OCI-M1 (cell line): ENCODE results near the gene ZP3.
"Not testable (repeated sequence)": the region's sequence is repeated elsewhere in the genome, so short reads cannot be mapped to it uniquely, and the experiment has no call there.

Source experiments
- DNase-seq: peaks from one replicate; lab custom pipeline; 2025; lab: John Stamatoyannopoulos, UW

ZP3 gene

DNA sequence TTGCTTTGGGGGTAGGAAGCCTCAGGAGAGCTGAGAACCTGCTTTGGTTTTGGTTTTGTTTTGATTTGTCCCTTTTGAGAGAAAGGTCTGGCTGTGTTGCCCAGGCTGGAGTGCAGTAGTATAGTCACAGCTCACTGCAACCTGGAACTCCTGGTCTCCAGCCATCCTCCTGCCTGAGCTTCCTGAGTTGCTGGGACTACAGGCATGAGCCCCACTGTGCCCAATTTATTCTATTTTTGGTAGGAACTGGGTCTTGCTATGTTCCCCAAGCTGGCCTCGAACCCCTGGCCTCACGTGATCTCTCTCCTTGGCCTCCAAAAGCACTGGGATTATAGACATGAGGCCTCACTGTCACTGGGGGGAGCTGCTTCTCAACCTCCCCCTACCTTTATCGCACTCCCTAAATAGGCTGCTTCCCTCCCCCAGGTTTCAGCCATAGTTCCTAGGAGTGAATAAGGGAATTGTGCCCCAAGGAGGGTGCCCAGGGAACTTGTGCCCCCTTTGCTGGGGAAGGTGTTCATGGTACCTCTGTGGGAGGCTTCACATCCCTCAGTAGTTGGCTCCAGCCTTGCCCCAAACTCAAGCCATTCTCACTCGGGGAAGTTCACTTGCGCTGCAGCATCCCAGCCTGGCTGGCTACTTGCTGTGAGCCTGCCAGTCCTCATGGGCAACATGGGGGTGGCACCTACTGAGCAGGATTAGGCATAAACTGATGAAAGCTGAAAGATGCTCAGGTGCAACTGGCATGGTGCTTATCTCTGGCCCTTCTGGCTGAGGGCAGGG lies 18.1 kb downstream of the ZP3 start:
- not testable (repeated sequence) for DNase-seq

DNA sequence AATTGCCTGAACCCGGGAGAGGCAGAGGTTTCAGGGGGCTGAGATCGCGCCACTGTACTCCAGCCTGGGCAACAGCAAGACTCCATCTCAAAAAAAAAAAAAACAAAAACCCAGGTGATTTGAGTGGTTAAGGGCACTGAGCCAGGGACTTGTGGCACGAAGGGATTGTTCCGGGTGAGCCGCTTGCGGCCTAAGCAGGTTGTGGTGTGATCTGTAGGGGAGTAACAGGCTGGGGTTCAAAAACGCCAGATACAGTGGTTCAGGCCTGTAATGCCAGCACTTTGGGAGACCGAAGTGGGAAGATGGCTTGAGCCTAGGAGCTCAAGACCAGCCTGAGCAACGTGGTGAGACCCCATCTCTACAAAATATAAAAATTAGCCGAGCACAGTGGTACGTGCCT lies 19.1 kb downstream of the ZP3 start:
- DNase-seq: not testable (repeated sequence)

DNA sequence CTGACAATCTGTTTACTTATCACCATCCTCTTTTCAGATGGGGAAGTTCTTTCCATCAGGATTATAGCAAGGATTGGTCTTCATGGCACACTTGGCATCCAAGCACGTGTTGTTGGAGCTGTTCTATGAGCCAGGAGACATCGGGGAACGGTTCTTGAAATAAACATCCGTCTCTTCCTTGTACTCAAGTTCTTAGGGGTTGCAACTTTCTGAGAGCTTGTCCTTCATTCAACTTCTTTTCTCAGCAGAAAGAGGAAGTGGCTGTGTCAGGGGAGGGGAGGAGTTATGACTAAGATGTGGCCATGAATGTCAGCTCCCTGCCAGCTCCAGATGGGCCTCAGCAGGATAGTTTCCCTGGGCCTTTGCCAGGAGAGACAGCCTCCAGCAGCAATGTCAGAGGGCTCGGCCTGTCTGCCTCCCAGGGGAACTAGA lies 20.8 kb downstream of the ZP3 start:
- peak; percentile 76 for DNase-seq

DNA sequence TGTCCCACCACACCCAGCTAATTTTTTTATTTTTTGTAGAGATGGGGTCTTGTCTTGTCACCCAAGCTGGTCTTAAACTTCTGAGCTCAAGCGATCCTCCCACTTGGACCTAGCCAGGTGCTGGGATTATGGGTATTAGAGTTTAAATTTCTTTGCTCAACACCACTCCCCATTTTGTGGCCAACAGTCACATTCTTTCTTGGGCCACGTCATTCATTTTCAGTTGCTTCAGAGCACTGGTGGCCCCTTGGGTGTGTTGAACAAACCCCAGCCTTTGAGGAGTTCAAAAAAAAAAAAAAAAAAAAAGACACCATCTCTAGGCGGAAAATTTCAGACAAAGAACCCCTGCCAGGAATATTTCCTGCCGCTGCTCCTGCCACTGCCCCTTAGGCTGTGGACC lies 32.3 kb downstream of the ZP3 start:
- DNase-seq: not testable (repeated sequence)

DNA sequence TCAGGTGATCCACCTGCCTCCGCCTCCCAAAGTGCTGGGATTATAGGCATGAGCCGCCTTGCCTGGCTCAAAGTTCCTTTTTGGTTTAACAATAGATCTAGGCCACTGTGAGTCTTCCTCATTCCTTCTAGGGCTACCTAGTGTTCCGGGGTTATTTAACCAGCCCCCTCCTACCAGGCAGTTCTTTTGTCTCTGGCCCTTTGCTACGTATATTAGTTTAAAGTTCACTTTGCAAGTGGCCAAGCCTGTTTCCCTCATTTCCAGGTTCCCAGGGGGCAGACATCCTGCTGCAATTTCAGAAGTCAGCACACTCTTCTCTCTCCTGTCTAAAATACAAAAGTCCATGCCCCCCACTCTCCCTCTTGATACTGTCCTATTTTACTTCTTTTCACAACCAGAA lies 33.8 kb downstream of the ZP3 start:
- DNase-seq: not testable (repeated sequence)

DNA sequence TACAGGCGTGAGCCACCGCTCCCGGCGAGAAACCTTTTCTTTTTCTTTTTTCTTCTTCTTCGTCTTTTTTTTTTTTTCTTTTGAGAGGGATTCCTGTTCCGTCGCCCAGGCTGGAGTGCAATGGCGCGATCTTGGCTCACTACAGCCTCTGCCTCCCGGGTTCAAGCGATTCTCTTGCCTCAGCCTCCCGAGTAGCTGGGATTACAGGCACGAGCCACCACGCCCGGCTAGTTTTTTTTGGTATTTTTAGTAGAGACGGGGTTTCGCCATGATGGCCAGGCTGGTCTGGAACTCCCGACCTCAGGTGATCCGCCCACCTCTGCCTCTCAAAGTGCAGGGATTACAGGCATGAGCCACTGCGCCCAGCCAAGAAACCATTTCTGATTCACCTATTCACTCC lies 36.0 kb downstream of the ZP3 start:
- not testable (repeated sequence) for DNase-seq

DNA sequence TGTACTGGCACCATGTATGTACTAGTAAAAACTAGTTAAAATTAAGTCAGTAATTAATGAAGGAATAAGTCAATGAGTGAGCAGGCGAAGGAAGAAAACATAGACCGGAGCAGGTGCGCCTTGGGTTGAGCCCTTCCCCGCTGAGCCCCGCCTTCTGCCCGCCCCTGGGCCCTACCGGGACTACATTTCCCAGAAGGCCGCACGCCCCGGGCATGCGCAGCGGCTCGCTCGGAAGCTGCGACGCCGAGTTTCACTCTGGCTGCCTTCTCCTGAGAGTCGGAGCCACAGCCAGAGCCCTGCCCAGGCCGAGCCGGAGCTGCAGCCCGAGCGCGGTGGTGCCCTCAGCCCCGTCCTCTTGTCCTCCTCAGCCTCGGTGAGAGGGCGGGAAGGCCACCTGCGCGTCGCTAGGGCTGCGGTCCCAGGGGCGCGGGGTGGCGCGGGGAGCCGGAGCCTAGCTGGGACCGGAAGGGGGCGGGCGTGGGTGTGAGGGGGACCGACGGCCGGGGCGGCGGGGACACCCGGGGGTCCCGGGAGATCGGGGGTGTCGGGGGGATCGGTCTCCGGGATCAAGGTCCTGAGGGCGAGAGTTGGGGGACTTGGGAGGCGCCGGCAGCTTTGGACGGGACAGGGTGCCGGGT lies 36.8 kb downstream of the ZP3 start, which contains the start of gene DTX2:
TSS of gene DTX2 (plus strand) at position 246 of the 638 bp plus-strand sequence. CDS start 18,801 bp downstream, outside the sequence.
- DNase-seq: not testable (repeated sequence)

GRCh38 chr7:76462271-76462882 lies 37.6 kb downstream of the ZP3 start:
- DNase-seq: not testable (repeated sequence)

- DNase-seq: not testable (repeated sequence)
These were observed 40.2 kb downstream of the ZP3 start for GRCh38 chr7:76464959-76465358.

DNA sequence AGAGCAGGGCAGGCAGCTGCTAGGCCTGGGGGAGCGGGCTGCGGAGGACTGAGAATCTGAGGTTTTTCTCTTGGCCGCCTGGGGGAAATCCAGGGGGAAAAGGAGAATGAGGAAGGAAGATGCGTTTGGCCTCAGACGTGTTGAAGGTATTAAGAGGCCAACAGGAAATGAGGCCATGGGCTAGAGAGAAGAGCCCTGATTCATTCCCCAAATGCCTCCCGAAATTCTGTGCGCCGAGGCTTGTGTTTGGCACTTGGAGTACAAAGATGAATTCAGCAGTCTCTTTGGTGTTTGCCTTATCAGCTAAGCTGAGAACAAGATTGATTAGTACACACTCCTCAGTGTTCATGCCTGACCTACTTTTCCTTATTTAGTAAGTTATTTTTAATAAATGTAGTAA lies 41.2 kb downstream of the ZP3 start:
- not testable (repeated sequence) for DNase-seq

GRCh38 chr7:76467743-76468404 lies 43.1 kb downstream of the ZP3 start:
- DNase-seq: not testable (repeated sequence)

DNA sequence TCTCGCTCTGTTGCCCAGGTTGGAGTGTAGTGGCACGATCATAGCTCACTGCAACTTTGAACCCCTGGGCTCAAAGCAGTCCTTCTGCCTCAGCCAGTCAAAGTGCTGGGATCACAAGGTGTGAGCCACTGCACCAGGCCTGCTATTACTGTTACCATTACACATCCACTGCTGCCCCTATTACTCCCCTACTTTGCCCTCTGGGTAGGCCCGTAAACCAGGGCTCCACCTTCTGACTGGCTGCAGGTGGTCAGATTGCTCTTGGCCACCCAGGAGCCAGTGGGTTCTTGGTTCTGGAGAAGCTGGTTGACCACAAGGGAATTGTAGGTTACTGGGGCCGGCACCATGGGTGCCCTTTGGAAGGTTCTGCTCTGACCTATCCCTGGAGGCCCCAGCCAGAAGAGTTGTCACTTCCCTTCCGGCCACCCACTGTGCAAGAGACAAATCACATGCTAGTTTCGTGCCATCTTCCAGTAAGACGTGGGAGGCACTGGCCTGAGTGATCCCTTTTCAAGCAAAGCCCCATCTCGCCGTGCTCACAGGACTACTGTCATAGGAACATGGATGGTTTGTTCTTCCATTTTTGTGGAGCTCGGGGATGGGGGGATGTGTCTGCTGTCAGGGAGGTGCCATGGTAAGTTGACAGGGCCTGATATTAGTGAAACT lies 46.9 kb downstream of the ZP3 start:
- not testable (repeated sequence) for DNase-seq

DNA sequence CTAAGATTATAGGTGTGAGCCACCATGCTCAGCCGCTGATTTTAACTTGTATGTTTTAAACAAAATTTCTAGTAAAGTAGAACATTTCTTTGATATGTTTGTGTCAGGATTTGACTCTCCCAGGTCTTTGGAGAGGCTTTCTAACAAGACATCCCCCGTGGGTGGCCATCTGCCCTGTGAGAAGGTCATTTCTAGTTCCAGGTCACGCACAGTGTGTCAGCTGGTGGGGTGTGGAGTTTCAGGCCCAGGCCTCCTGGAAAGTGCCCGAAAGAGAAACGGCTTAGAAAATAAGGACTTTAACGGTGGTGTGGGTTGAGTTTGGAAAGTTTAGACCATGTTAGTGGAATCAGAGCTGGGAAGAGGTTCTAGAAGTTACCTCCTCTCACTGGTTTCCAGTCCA lies 48.3 kb downstream of the ZP3 start:
- DNase-seq: not testable (repeated sequence)

DNA sequence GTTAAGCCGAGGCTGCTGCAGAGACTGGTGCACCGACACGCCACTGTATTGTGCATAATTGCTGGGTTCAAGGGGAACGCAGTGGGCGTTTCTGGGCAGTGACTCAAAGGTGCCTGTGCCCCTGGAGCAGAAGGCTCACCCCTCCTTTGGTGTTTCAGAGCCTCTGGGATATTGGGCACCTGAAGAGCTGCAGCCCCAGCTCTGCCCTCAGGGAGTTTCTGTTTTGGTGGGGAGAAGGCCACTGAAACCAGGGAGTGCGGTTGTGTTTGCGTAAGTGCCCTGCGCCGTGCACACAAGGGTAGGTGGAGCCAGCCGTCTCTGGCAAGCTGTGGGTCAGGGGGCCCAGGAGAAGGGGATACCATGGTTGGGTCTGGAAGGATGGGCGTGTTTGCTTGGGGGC lies 51.5 kb downstream of the ZP3 start:
- DNase-seq: not testable (repeated sequence)

DNA sequence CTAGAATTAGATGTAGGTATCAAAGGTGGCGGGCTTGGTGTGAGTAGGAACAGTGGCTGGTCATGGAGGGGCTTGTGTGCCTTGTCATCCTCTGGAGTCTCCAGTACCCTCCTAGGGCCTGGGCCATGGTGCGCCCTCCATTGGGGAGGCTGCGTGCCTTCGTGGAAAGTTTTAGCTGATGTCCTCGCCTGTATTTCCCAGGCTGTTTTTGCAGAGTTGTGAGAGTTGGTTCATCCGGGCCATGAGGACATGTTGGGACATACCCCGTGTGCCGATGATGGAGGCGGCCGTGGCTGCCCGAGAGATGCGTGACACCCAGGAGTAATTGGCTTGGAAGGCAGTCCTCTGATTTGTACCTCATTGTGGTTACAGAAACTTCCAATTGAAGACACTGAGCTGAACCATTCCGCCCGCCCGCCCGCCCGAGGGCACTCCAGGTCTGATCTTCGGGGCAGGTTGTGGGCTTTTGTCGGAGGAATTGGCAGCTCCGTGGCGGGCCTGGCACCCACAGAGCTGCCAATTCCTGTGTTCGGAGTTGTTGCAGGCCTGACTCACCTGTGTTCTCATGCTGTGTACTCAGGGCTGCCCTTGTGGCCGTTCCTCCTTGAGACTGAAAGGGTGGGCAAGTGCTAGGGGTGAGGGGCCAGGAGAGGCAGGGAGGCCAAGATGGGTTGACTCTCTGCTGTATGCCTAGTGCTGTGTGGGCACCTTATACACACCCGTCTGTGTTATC lies 52.2 kb downstream of the ZP3 start:
- DNase-seq: not testable (repeated sequence)

- DNase-seq: not testable (repeated sequence)
These were observed 54.9 kb downstream of the ZP3 start for GRCh38 chr7:76479628-76480027.

- not testable (repeated sequence) for DNase-seq
These were observed 55.9 kb downstream of the ZP3 start for GRCh38 chr7:76480403-76481253.

GRCh38 chr7:76482660-76483059 lies 57.9 kb downstream of the ZP3 start:
- DNase-seq: not testable (repeated sequence)

DNA sequence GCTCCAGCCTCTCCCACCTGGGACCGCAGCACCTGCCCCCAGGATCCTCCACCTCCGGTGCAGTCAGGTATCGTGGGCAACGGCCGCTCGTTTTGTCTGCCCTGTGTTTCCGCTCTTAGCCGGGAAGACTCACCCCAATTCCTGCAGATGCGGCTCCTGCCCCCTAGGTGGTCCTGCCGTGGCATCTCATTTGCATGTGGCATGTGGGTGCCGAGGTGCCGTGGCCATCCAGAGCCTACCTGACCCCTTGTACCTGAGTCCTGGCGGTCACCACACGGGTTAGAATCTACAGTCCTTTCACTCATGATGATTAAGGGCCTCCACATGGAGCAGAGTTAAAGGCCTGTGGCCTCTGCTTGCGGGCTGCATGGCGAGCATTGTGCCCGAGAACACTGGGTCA lies 58.3 kb downstream of the ZP3 start:
- not testable (repeated sequence) for DNase-seq

GRCh38 chr7:76484456-76484855 lies 59.7 kb downstream of the ZP3 start:
- not testable (repeated sequence) for DNase-seq
